ENCODE results near the gene CHI3L2. TPM values are rescaled to one million over a fixed set of nuclear protein-coding genes. Genes with fewer than 3 reads are reported as not detected.

The CHI3L2 gene
- total RNA-seq, 1 donor from 2014 or later: 5.6 TPM

DNA sequence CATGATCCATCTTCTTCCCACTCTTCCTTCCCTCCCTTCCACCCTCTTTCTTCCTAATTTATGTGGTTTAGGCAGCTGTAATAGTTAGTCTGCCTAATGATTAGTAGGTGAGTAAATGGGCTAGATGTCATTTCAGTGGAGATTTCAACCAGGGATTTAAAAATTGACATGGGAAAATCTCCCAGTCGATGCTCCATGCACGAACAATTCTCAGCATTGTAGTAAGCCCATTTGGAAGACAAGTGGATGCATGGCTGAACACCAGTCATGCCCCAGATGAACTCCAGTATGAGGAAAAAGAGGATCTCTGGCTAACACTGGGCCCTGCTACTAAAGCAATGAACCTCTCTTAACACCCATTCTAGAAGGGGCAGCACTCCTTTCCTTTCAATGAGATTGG, 25.3 kb downstream of the CHI3L2 start:
- H3K4me1 ChIP-seq: no peaks in the 10 kb centered on the region
- H3K36me3 ChIP-seq: no peaks in the 10 kb centered on the region
- no peak overlapping the region for H3K4me3 ChIP-seq
- H3K27me3 ChIP-seq: no peaks in the 10 kb centered on the region
- no peak for DNase-seq (ENCODE audit: extremely low spot score in 2 of 2)
- TF ChIP-seq POLR2A (IDR thresholded peaks at IDR 0.05) (no peak), POLR2AphosphoS5 (IDR thresholded peaks at IDR 0.05; ENCODE audit: insufficient read depth in 1 of 2, low read depth in 1 of 2) (no peak), CTCF (IDR thresholded peaks at IDR 0.05) (no peak)
- no peaks in the 10 kb centered on the region for H3K9me3 ChIP-seq
- intact Hi-C loops (cut with DNase I): no loop called here
- H3K27ac ChIP-seq: no peak overlapping the region

DNA sequence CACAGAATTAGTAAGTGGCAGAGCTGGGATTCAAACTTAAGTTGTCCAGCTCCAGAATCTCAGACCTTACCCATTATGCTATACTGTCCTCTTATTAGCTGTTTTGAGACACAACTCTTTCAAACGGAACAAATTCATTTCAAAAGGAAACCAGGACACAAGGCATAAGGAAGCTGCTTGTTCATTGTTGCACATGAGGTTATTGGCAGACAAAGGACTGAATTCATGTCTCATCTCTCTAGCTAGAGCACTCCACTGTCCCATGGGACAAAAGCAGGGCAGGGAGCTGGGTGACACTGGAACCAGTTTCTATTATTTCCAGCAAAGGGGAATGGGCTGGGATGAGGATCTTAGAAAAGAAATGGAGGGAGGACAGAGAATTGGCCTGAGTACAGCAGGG, 26.4 kb downstream of the CHI3L2 start:
- Histone ChIP-seq H3K4me1 (no peaks in the 10 kb centered on the region), H3K27ac (no peak overlapping the region), H3K4me3 (no peak overlapping the region), H3K9me3 (no peaks in the 10 kb centered on the region), H3K36me3 (no peaks in the 10 kb centered on the region), H3K27me3 (no peaks in the 10 kb centered on the region)
- intact Hi-C loops (cut with DNase I): no loop called here
- TF ChIP-seq POLR2A (IDR thresholded peaks at IDR 0.05) (no peak), POLR2AphosphoS5 (IDR thresholded peaks at IDR 0.05; ENCODE audit: insufficient read depth in 1 of 2, low read depth in 1 of 2) (no peak), CTCF (IDR thresholded peaks at IDR 0.05) (no peak)
- DNase-seq (ENCODE audit: extremely low spot score in 2 of 2): no peak

GRCh38 chr1:111256988-111257658, 29.6 kb downstream of the CHI3L2 start:
- Histone ChIP-seq H3K4me3 (no peak overlapping the region), H3K4me1 (no peaks in the 10 kb centered on the region), H3K27me3 (no peaks in the 10 kb centered on the region), H3K36me3 (no peaks in the 10 kb centered on the region), H3K27ac (no peak overlapping the region), H3K9me3 (no peaks in the 10 kb centered on the region)
- TF ChIP-seq POLR2A (IDR thresholded peaks at IDR 0.05): no peak
- TF ChIP-seq CTCF (IDR thresholded peaks at IDR 0.05): no peak
- TF ChIP-seq POLR2AphosphoS5 (IDR thresholded peaks at IDR 0.05; ENCODE audit: insufficient read depth in 1 of 2, low read depth in 1 of 2): no peak
- no peak for DNase-seq (ENCODE audit: extremely low spot score in 2 of 2)
- intact Hi-C loops (cut with DNase I): no loop called here

GRCh38 chr1:111267801-111268508, 40.4 kb downstream of the CHI3L2 start:
- H3K4me3 ChIP-seq: no peak overlapping the region
- intact Hi-C loops (cut with DNase I): no loop called here
- H3K27ac ChIP-seq: no peak overlapping the region
- no peaks in the 10 kb centered on the region for H3K27me3 ChIP-seq
- peaks cover 9% of the 10 kb centered on the region for H3K4me1 ChIP-seq
- TF ChIP-seq CTCF (IDR thresholded peaks at IDR 0.05): no peak
- no peak for TF ChIP-seq POLR2AphosphoS5 (IDR thresholded peaks at IDR 0.05; ENCODE audit: insufficient read depth in 1 of 2, low read depth in 1 of 2)
- no peaks in the 10 kb centered on the region for H3K9me3 ChIP-seq
- no peaks in the 10 kb centered on the region for H3K36me3 ChIP-seq
- DNase-seq (ENCODE audit: extremely low spot score in 2 of 2): no peak

GRCh38 chr1:111269825-111270406, 42.4 kb downstream of the CHI3L2 start:
- Histone ChIP-seq H3K36me3 (no peaks in the 10 kb centered on the region), H3K27me3 (no peaks in the 10 kb centered on the region), H3K9me3 (no peaks in the 10 kb centered on the region), H3K4me3 (no peak overlapping the region), H3K4me1 (peaks cover 9% of the 10 kb centered on the region), H3K27ac (no peak overlapping the region)
- no peak for DNase-seq (ENCODE audit: extremely low spot score in 2 of 2)
- intact Hi-C loops (cut with DNase I): no loop called here
- TF ChIP-seq POLR2A (IDR thresholded peaks at IDR 0.05) (no peak), POLR2AphosphoS5 (IDR thresholded peaks at IDR 0.05; ENCODE audit: insufficient read depth in 1 of 2, low read depth in 1 of 2) (no peak), CTCF (IDR thresholded peaks at IDR 0.05) (no peak)
